Nucleus accumbens (tissue), 56 donors: ENCODE data around the gene CDK13.
"Not testable (repeated sequence)": the region's sequence is repeated elsewhere in the genome, so short reads cannot be mapped to it uniquely, and the experiment has no call there.

ENCODE experiments used
- DNase-seq, 56 donors: peaks; one replicate each; lab custom pipeline; 2025; lab: John Stamatoyannopoulos, UW

The CDK13 gene

GRCh38 chr7:40095230-40095629 is 145.2 kb downstream of the CDK13 start:
- no peak for DNase-seq

GRCh38 chr7:40095695-40096327 is 145.8 kb downstream of the CDK13 start:
- no peak for DNase-seq

GRCh38 chr7:40097728-40098127 is 147.7 kb downstream of the CDK13 start:
- no peak for DNase-seq

GRCh38 chr7:40098810-40099209 is 148.8 kb downstream of the CDK13 start:
- no peak for DNase-seq

- no peak for DNase-seq
These were observed 149.8 kb downstream of the CDK13 start for GRCh38 chr7:40099837-40100236.

GRCh38 chr7:40101201-40101600 is 151.1 kb downstream of the CDK13 start:
- DNase-seq: no peak

- no peak for DNase-seq
These were observed 152.8 kb downstream of the CDK13 start for GRCh38 chr7:40102897-40103296.

- DNase-seq: no peak
These were observed 155.9 kb downstream of the CDK13 start for GRCh38 chr7:40105879-40106473.

GRCh38 chr7:40115936-40116335 is 165.9 kb downstream of the CDK13 start:
- DNase-seq: no peak

GRCh38 chr7:40117199-40117598 is 167.1 kb downstream of the CDK13 start:
- not testable (repeated sequence) for DNase-seq

GRCh38 chr7:40118201-40118600 is 168.1 kb downstream of the CDK13 start:
- DNase-seq: not testable (repeated sequence)

GRCh38 chr7:40120020-40120419 is 170.0 kb downstream of the CDK13 start:
- no peak for DNase-seq

- not testable (repeated sequence) for DNase-seq
These were observed 172.3 kb downstream of the CDK13 start for GRCh38 chr7:40122100-40122939.

GRCh38 chr7:40122940-40123254 is 172.8 kb downstream of the CDK13 start:
- DNase-seq: no peak

- peak in 2 of 56 donors; percentile 73 to 83 for DNase-seq
These were observed 183.7 kb downstream of the CDK13 start for GRCh38 chr7:40133561-40134427.

GRCh38 chr7:40134428-40135316 is 184.6 kb downstream of the CDK13 start, which contains the start of the genes MPLKIP and SUGCT:
TSS of gene MPLKIP (minus strand) at chr7:40134622. CDS start at chr7:40134567, 55 bp downstream.
TSS of gene SUGCT (plus strand) at chr7:40135005.
- peak; percentile 9 to 98 (median 89) for DNase-seq

GRCh38 chr7:40135317-40135610 is 185.2 kb downstream of the CDK13 start:
- peak in 1 of 56 donors; percentile 56 for DNase-seq

GRCh38 chr7:40137563-40137962 is 187.5 kb downstream of the CDK13 start:
- DNase-seq: no peak

- DNase-seq: no peak
These were observed 188.9 kb downstream of the CDK13 start for GRCh38 chr7:40138973-40139372.

GRCh38 chr7:40139891-40140290 is 189.8 kb downstream of the CDK13 start:
- not testable (repeated sequence) for DNase-seq
